CD4-positive, alpha-beta T cell treated with Interleukin-6 at 100 ng/mL for 8 hours (primary cell): ENCODE data around the gene MYBPH.

Experiments used
- DNase-seq: peaks from one replicate; pipeline ENCODE4 v3.0.0-alpha.2; 2020; ENCODE audit warnings: mixed read lengths, low spot score

The MYBPH gene

GRCh38 chr1:203178821-203179666, 3.4 kb upstream of the MYBPH start:
- DNase-seq = no peak

DNA sequence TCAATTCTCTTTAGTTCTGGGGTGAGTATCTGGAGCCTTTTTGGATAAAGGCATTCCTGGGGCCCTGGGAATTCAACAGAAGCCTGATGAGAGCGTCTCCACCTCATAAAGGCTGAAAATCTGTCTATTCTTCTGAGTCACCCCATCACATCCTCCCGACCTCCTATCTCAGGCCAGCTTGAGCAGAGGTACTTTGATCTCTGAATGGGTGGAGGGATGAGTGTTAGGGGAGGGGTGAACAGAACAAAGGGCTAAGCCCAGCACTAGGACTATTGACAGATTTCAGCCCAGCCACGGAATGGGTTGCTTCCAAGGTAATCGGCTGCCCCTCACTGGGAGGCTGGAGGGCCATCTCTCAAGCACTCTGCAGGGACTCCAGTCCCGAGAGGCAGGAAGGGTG, 2.5 kb upstream of the MYBPH start:
- no peak for DNase-seq

DNA sequence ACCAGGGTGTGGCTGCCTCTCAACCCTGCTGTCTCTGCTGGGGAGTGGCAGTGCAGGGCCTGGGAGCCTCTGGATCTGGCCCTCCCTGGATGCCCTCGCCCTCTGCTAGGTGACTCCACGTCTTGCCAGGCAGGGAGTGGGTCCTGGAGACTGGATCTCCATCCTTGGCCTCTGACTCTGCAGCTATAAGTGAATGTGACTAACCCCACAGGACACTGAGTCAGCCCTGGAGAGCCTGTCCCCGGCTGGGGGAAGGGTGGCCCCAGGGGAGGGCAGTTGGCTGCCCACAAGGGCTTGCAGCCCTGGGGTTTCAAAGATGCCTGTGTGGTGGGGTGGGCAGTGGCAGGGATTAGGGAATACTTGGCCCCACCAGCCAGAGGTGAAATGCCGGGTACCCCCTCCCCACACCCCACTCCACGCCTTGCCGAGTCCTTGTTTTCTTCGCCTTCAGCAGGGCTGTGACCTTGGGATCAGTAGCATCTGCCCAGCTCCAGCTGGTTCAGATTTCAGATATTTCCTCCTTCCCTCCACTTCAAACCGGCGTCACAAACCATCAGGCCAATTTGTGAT, 1.9 kb upstream of the MYBPH start:
- no peak for DNase-seq

DNA sequence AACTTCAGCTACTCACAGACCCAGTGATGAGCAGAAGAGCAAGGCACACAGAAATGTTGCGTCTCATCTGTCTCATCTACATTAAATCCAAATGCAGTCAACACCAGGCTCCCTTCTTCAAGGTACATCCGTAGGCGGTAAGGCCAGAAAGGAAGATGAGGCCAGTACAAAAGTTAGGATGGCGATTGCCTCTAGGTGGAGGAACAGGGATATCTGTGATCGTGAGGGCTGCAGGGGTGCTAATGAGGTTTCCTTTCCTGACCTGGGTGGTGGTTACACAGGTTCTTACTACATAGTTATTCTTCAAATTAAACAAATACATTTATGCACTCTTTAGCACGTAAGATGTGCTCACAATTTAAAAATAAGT, 1.4 kb upstream of the MYBPH start:
- no peak for DNase-seq

- no peak for DNase-seq
These were observed 828 bp upstream of the MYBPH start for GRCh38 chr1:203176273-203177035.

DNA sequence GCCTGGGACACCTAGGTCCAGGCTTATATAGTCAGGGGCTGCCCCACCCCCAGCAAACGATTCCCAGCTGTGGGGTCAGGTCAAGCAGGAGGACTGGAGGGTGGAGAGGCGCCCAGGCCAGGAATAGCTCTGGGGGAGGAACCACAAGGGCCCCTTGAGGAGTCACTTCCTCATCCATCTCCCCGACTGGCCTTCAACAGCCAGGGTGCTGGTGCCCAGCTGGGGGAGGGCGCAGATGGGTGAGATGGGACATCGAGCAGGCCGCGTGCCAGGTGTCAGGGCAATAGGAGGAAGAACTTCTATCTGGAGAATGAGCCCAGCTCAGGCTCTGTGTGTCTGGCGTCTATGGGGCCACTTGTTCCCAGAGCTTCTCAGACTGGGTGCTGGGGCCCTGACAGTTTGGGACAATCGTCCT, 208 bp upstream of the MYBPH start:
- DNase-seq = no peak

DNA sequence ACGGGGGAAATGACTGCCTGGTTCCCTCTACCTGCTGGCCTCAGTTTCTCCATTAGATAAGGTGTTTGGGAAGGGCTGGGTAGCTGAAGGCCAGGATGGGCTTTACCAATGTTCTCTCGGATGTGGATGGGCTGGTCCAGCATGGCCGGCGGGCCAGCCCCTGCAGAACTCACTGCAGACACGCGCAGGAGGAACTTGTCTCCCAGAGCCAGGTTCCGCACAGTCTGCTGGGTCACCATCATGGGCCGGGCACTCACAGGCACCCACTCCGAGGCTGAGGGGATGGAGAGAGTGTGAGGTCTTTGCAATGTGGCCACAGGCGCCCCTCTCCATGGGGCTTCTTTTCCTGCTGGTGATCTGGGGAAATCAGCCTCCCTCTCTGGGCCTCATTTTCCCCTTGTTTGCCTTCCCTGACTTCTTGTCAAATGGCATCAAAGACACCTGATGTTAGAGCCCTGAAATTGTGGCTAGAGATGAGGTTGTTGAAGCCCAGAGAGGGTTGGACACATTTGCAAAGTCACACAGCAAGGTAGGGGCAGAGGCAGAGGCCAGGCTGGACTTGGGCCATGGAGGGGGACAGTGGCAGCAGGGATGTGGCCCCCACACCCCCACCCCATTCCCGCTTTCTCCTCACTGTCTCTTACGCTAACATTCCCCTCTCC, 1.2 kb downstream of the MYBPH start:
- DNase-seq = no peak

DNA sequence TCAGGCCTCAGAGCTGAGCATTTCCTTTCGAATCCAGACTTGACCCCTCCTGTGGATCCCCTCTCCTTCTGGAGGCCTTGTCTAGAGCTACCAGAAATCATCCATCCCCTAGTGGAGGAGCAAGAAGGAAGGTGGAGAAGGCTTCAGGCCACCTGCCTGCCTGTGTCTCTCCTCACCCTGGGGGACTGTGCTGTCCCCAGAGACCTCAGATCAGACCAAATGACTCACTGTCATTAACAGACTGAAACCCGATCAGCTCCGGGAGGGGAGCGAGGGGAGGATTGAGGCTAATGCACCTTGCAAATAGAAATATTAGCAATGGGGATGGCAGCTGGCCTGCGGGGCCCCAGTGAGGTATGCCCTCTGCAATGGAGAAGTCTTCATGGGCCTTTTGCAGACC, 2.1 kb downstream of the MYBPH start:
- no peak for DNase-seq

DNA sequence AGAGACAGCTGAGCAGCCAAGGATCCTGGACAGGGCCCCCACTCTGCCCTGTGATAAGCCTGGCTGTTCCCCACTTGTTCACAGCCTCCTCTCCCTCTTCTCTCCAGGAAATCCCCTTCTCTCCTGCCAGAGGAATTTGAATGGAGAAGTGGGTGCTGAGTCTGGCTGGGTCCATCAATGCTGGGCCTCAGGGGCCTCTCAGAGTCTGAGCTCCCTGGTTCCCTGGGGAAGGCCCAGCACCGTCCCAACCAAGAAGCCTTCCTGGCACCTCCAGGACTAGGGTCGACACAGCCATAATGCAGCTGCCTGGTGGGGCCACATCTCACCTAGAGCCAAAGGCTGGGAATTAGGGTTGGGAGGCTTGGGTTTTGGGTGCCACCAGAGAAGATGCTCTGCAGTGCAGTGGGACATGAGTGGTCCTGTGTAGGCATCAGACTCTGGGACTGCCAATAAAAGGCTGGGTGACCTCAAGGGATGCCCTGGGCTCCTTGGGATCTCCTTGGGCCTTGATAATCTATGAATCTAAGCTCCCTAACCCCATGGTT, 2.5 kb downstream of the MYBPH start:
- no peak for DNase-seq

- no peak for DNase-seq
These were observed 3.2 kb downstream of the MYBPH start for GRCh38 chr1:203172184-203173010.

DNA sequence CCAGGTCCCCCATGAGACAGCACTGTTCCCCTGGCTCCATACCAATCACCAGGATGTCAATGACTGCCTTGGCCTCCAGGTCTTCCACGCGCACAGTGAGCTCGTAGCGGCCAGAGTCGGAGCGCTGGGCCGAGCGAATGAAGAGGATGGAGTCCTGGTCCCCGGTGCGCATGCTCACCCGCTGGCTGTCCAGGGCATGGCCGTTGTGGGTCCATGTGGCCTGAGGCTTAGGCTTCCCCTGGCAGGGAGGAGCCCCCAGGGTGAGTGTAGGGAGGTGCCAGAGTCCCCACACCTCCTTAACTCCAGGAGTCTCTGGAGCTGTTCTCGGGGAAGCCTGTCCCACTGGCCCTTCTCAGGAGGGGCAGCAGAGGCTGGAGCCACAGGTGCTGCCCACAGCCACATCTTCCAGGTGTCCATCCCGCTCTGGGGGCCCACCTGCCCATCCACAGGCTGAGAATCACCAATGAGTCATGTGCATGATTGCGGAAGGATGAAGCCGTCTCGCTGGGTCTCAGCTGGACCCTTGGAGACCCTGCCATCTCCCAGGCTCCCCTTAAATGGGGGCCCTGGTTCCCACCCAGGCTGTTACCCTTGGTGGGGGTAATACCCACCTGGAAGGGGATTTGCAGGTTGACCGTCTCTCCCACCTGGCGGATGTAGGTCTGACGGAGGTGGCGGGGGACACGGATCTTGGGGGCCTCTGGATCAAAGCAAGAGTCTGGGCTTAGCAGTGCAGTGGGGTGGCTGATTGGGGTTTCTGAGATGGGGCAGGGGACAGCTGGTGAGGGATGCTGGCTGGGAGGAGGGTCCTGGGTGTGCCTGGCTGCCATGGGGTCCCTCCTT, 4.1 kb downstream of the MYBPH start:
- DNase-seq = no peak

DNA sequence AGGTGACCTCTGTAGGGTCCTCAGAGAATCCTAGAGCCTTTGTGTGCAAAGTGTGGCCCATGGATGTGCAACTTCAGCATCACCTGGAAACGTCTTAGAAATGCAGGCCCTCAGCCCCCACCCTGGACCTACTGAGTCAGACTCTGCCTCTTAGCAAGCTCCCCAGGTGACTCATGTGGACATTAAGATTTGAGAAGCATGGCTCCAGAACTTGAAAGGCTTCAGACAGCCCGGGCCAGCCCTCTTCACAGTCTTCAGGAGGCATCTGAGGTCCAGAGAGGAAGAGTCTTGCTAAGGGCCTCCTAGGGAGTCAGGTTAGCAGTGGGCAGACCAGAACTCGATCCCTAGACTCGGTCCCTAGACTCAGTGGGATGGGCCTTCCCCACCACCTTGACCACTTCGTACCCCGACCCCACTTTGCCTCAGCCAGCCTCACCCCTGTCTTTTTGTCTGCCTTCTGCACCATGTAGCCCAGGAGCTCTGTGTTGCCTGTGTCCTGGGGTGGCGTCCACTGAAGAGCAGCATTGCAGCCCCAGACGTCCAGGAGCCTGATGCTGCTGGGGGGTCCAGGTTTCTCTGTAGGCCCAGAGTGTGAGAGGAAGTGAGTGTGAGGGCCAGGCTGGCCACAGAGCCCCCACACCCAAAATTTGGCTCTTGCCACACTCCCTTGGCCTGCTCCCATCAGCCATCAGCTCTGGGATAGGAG, 4.8 kb downstream of the MYBPH start:
- no peak for DNase-seq

DNA sequence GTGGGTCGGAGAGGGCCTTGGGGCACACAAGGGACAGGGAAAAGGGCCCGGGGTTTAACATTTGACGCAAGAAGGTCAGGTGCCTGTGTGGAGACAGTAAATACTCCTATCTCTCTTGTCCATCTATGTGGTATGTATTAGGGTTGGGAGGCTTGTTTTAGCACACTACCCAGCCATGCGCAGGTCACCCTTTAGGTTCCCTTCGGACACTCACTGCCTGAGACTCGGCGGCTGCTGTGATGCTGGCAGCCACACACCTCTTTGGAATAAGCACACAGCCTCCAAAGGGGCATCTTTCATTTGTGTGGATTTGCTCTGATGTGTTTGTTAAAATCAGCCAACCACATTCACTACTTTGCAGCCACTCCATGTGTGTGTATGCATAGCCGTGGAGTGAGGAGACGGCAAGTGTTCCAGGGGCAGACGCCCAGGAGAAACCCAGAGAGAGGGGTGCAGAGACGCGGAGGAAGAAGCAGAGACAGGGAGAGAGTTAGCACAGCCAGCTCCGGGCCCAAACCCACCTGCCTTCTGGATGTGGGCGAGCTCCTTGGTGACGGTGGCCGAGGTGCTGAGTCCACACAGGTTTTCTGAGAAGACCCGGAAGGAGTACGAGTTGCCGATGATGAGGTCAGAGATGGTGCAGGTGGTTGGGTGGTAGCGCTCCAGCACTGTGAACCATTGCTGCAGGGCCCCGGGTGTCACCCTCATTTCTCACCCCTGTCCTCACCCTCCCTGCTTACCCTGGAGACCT, 5.7 kb downstream of the MYBPH start:
- no peak for DNase-seq

DNA sequence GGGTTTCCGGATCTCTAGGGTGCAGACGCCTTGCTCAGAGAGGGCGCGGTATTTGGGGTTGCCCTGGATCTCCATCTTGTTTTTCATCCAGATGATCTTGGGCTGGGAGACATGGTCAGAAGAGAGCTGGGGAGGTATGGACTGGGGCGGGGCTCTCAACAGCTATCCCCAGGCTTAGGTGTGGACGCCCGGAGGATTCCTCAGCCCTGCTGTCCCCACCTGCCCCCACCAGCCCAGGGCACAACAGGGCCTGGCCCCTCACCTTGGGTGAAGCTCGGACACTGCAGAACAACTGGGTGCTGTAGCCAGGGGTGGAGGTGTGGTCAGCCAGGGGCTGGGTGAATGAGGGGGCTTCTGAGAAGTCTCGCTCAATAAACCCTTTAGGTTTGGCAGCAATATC, 6.6 kb downstream of the MYBPH start:
- no peak for DNase-seq

- no peak for DNase-seq
These were observed 7.3 kb downstream of the MYBPH start for GRCh38 chr1:203168256-203168786.

- no peak for DNase-seq
These were observed 7.8 kb downstream of the MYBPH start for GRCh38 chr1:203167913-203168200.

GRCh38 chr1:203167026-203167912, 8.4 kb downstream of the MYBPH start:
- no peak for DNase-seq
